HG03175 (cell line): ENCODE data around the gene GPC5.

ENCODE experiments used
- ATAC-seq: cut with Tn5 transposase; IDR thresholded peaks from one replicate; pipeline ENCODE4 v1.9.1; 2021; ENCODE audit warnings: mild to moderate bottlenecking, moderate library complexity; ENCODE audit not compliant: unreplicated experiment

GPC5 gene

GRCh38 chr13:92103689-92104153 is 705.3 kb downstream of the GPC5 start:
- no peak for ATAC-seq

- no peak for ATAC-seq
Measured at GRCh38 chr13:92122186-92122853, 723.9 kb downstream of the GPC5 start.

GRCh38 chr13:92126399-92126798 is 728.0 kb downstream of the GPC5 start:
- no peak for ATAC-seq

- ATAC-seq: no peak
Measured at GRCh38 chr13:92135509-92135908, 737.1 kb downstream of the GPC5 start.

- no peak for ATAC-seq
Measured at GRCh38 chr13:92136449-92137155, 738.2 kb downstream of the GPC5 start.

GRCh38 chr13:92137520-92137919 is 739.1 kb downstream of the GPC5 start:
- ATAC-seq: no peak

- no peak for ATAC-seq
Measured at GRCh38 chr13:92143766-92144165, 745.3 kb downstream of the GPC5 start.

GRCh38 chr13:92150606-92151005 is 752.2 kb downstream of the GPC5 start:
- ATAC-seq: no peak

- no peak for ATAC-seq
Measured at GRCh38 chr13:92158346-92158745, 759.9 kb downstream of the GPC5 start.

GRCh38 chr13:92164822-92165221 is 766.4 kb downstream of the GPC5 start:
- ATAC-seq: no peak

GRCh38 chr13:92172191-92172590 is 773.8 kb downstream of the GPC5 start:
- ATAC-seq: no peak

- no peak for ATAC-seq
Measured at GRCh38 chr13:92173254-92173653, 774.8 kb downstream of the GPC5 start.

GRCh38 chr13:92175330-92175729 is 776.9 kb downstream of the GPC5 start:
- ATAC-seq: peak; percentile 63

GRCh38 chr13:92177966-92178365 is 779.5 kb downstream of the GPC5 start:
- no peak for ATAC-seq

GRCh38 chr13:92179223-92179622 is 780.8 kb downstream of the GPC5 start:
- ATAC-seq: no peak

GRCh38 chr13:92187378-92187989 is 789.1 kb downstream of the GPC5 start:
- ATAC-seq: peak; percentile 89

GRCh38 chr13:92188574-92188973 is 790.2 kb downstream of the GPC5 start:
- ATAC-seq: no peak

- no peak for ATAC-seq
Measured at GRCh38 chr13:92196591-92197256, 798.3 kb downstream of the GPC5 start.

- no peak for ATAC-seq
Measured at GRCh38 chr13:92197669-92198068, 799.2 kb downstream of the GPC5 start.

- ATAC-seq: no peak
Measured at GRCh38 chr13:92218615-92219014, 820.2 kb downstream of the GPC5 start.

GRCh38 chr13:92221916-92222315 is 823.5 kb downstream of the GPC5 start:
- no peak for ATAC-seq
